HPDE6-E6E7 (cell line): ENCODE data around the gene OR3A2.
"Not testable (repeated sequence)": the region's sequence is repeated elsewhere in the genome, so short reads cannot be mapped to it uniquely, and the experiment has no call there.

Source experiments
- DNase-seq: peaks from one replicate; pipeline ENCODE4 v3.0.0; 2011; ENCODE audit warnings: missing footprints; ENCODE audit errors: extremely low spot score

The OR3A2 gene

DNA sequence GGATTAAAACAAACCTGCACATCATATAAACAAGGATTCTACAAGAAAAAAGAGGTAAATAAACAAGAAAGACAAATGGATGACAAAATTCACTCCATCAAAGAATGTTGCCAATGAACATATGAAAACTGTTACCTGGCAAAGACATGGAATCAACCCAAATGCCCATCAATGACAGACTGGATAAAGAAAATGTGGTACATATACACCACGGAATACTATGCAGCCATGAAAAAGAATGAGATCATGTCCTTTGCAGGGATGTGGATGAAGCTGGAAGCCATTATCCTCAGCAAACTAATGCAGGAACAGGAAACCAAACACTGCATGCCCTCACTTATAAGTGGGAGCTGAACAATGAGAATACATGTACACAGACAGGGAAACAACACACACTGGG lies 92.6 kb downstream of the OR3A2 start:
- not testable (repeated sequence) for DNase-seq

DNA sequence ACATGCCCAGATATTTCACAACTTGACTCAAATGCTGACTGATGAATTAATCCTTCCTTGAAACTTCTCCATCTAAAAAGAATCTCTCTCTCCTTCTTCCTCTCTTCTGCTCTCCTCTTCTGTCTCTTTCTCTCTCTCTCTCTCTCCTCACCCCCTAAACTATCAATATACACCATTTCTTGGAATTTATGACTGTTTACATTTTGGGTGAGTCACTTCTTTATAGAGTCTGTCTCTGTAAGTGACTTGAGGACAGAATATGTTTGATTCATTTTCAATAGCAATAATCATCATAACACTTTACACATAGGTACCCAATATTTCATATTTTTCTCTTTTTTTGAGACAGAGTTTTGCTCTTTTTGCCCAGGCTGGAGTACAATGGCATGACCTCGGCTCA lies 103.2 kb downstream of the OR3A2 start:
- DNase-seq: no peak

DNA sequence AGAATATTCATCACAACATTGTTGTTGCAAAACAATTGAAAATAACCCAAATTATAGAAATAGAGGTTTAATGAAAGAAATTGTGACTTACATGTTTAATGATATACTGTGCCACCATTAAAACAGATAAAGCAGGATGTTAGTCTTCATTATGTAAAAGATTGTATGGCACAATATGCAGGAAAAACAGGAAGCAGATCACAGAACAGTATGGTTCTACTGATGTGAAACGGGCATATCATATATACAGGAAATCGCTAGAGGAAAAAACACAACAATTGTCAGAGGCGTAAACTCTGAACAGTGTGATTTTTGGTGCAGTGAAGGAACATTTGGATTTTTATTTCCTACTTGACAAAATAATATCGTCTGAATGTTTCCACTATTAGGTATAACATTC lies 110.0 kb downstream of the OR3A2 start:
- DNase-seq: no peak

DNA sequence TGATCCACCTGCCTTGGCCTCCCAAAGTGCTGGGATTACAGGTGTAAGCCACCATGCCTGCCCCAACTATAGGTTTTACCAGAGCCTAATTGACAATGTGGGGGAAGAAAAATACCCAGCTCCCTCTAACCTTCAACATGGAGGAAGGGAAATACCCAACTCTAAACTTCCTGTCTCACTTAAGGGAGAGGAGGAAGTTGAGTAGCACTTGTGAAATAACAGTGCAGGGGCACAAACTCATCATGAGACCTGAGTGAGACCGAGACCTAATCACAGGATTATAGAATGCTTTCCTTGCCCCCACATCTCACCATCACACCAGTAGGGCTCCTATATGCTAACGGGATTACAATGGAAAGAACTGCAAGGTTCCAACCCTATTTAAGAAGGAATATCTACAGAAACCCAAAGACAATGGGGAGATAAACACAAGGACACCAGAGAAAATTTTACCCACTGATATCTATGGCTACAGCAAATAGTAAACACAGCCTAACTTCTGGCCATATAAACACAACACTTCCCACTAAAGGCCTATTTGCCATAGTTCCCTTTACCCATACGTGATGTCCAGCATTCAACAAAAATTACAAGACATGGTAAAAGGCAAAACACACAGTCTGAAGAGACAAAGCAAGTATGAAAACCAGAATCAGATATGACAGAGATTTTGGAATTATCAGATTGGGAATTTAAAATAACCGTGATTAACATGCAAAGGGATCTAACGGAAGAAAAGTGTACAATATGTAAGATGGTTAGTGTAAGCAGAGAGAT lies 114.8 kb downstream of the OR3A2 start:
- DNase-seq: no peak

DNA sequence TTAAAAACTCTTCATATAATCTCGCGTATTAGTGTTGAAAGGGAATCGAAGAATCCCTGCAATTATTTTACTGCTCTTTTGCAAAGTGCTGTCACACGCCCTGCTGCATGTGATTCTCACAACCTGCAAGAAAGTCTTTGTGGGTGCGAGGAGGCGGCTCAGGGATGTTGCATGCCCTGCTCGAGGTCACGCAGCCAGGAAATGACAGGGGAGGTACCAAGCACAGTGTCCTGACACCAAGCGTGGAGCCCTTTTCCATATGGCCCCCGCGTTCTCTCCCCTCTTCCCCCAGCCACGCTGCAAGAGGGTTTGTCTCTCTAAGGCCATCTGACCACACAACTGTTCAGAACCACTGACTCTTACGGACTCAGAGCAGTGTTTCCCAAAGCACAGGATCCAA lies 125.5 kb downstream of the OR3A2 start:
- no peak for DNase-seq

DNA sequence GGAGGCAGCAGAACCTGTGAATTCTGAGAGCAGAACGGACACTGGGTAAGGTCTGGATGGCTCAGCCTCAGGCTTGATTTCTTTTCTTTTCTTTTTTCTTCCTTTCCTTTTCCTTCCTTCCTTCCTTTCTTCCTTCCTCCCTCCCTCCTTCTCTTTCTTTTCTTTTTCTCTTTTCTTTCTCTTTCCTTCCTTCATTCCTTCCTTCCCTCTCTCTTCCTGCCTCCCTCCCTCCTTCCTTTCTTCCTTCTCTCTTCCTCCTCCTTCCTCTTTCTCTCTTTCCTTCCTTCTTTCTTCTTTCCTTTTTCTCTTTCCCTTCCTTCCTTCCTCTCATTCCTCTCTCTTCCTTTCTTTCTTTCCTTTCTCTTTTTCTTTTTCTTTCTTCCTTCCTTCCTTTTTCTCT lies 125.9 kb downstream of the OR3A2 start:
- DNase-seq: no peak

DNA sequence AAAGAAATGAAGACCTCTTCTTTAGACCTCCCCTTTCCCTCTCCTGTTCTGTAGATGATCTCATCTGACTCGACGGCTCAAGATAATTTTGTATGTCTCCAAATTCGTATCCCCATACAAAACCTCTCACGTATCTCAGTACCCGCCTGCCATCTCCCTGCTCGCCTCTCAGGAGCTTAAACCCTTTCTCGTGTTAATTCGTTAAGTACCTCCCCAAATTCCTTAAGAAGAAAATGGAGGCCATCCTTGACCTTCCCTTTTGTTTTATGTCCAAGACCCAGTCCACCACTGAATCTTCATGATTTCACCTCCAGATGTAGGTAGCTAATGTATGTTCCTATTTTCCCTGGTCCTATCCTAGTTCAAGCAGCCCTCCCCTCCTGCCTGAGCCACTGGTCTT lies 129.5 kb downstream of the OR3A2 start:
- no peak for DNase-seq

DNA sequence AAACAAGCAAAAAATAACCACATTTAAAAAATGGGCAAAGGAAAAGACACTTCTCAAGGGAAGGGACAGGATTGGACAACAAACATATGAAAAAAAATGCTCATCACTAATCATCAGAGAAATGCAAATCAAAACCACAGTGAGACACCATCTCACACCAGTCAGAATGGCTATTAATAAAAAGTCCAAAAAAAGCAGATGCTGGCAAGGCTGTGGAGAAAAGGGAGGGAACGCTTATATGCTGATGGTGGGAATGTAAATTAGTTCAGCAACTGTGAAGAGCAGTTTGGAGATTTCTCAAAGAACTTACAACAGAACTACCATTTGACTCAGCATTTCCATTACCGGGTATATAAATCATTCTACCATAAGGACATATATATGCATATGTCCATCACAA lies 137.1 kb downstream of the OR3A2 start:
- DNase-seq: not testable (repeated sequence)

DNA sequence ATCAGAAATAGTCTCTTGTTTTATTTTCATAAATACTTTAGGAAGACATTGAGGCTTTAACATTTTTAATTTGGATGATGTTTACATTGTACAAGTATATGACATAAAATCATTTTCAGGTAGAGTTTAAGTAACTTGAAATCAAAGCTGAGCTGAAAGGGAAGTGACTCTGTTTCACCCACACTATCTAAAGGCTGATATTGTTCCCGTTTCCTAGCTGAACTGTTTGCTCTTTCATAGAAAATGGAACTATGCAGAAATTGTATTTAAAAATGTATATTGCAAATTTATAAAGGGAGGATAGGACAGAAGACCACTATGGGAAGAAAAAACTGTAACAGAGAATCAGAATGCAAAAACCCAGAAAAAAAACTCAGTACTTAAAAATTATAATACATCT lies 141.3 kb downstream of the OR3A2 start:
- DNase-seq: not testable (repeated sequence)

DNA sequence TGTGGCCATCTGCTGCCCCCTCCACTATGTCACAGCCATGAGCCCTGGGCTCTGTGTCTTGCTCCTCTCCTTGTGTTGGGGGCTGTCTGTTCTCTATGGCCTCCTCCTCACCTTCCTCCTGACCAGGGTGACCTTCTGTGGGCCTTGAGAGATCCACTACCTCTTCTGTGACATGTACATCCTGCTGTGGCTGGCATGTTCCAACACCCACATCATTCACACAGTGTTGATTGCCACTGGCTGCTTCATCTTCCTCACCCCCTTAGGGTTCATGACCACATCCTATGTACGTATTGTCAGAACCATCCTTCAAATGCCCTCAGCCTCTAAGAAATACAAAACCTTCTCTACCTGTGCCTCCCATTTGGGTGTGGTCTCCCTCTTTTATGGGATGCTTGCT lies 145.1 kb downstream of the OR3A2 start:
- not testable (repeated sequence) for DNase-seq

DNA sequence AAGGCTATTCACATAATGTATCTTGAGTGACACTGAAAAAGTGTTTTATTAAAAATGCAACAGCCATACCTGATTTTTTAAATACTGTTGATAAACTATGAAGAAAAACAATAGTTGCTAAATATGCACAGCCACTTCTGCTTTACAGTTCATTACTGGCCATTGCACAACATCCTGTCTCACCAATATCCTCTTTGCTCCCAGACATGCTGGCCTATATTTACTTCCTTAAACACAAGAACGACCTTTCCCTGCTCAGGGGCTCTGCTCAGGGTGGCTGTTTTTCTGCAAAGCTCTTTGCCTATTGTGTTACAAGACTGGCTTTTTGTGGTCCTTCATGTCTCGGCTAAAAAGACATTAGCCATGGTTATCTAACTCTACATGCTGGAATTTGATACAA lies 147.4 kb downstream of the OR3A2 start:
- not testable (repeated sequence) for DNase-seq

DNA sequence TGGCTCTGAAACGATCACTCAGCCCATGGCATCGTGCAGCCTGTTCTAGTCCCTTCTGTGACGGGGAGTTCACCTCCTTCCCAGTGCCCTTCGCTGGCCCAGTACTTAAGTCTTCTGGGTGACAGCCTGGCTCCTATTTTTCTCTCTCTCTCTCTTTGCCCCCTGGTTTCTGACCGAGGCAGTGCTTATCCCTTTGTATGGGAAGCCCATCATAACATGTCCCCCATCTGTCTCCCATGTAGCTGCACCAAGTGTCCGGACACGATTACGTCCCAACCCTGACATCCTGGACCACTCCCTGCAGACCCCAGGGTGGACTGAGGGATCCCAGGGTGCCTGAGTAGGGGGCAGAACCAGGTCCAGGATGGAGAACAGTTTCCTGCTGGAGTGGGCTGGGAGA lies 153.8 kb downstream of the OR3A2 start:
- DNase-seq: not testable (repeated sequence)
